ENCODE results near the gene SSTR5.

DNA sequence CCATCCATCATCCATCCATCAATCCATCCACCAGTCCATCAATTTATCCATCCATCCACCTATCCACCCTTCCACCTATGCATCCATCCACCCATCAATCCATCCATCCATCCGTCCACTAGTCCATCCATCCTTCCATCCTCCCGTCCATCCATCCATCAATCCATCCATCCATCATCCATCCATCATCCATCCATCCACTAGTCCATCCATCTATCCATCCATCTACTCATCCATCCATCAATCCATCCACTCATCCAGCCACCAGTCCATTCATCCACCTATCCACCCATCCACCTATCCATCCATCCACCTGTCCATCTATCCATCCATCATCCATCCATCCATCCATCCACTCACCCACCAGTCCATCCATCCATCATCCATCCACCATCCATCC is 39.9 kb upstream of the SSTR5 start:
- TF ChIP-seq, protein P1, sequence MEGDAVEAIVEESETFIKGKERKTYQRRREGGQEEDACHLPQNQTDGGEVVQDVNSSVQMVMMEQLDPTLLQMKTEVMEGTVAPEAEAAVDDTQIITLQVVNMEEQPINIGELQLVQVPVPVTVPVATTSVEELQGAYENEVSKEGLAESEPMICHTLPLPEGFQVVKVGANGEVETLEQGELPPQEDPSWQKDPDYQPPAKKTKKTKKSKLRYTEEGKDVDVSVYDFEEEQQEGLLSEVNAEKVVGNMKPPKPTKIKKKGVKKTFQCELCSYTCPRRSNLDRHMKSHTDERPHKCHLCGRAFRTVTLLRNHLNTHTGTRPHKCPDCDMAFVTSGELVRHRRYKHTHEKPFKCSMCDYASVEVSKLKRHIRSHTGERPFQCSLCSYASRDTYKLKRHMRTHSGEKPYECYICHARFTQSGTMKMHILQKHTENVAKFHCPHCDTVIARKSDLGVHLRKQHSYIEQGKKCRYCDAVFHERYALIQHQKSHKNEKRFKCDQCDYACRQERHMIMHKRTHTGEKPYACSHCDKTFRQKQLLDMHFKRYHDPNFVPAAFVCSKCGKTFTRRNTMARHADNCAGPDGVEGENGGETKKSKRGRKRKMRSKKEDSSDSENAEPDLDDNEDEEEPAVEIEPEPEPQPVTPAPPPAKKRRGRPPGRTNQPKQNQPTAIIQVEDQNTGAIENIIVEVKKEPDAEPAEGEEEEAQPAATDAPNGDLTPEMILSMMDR (IDR thresholded peaks at IDR 0.05; ENCODE audit: low read depth, low read length) = no peak
- TF ChIP-seq POLR2A (IDR thresholded peaks at IDR 0.05; ENCODE audit: extremely low read depth, insufficient read length) = no peak
- no peak for TF ChIP-seq MYC (IDR thresholded peaks at IDR 0.05; ENCODE audit: low read depth, low read length)
